ENCODE results near the gene DGCR2. TPM values are rescaled to one million over a fixed set of nuclear protein-coding genes. Genes with fewer than 3 reads are reported as not detected.

DGCR2 gene
- total RNA-seq, 2 experiments from 2014 or later = 31.9 to 35.5 TPM

Other genes starting within 250 kb of the DGCR2 start
- 10 to 100 TPM; 14.6 to 15.3 TPM for gene DGCR6, start 216.1 kb downstream of the DGCR2 start, total RNA-seq
- gene PRODH, start 186.1 kb downstream of the DGCR2 start, total RNA-seq = not detected
- under 1 TPM in 1 of 2 experiments, not detected in 1; 0.31 TPM for gene TSSK2, start 8.9 kb upstream of the DGCR2 start, total RNA-seq
- 10 to 100 TPM; 56.1 to 58.0 TPM for gene ESS2, start 22.2 kb upstream of the DGCR2 start, total RNA-seq
- gene GSC2, start 27.9 kb upstream of the DGCR2 start, total RNA-seq = not detected
- gene SLC25A1, start 56.3 kb upstream of the DGCR2 start, total RNA-seq = 10 to 100 TPM; 17.6 to 18.0 TPM
- 1 to 10 TPM in 1 of 2 experiments, under 1 TPM in 1; 0.52 to 1.5 TPM for gene CLTCL1, start 169.3 kb upstream of the DGCR2 start, total RNA-seq